Suprapubic skin (tissue), 4 donors: Measurements from ENCODE around the gene ARFGAP3. TPM values are rescaled to one million over a fixed set of nuclear protein-coding genes. Genes with fewer than 3 reads are reported as not detected.
A peak's percentile ranks its signal among the peaks of the same experiment; 100 is the strongest.

Experiments
- DNase-seq, 2 donors: peaks; one replicate each; pipeline ENCODE4 v3.0.0-alpha.2; 2019; ENCODE audit warnings: low spot score in 2 of 2
- H3K27ac ChIP-seq: fragments of 200-600 bp; sonication (generic); one replicate; pipeline ENCODE4 v1.5.1; 2019
- H3K27me3 ChIP-seq: fragments of 200-600 bp; sonication (generic); one replicate; pipeline ENCODE4 v1.5.1; 2019
- H3K36me3 ChIP-seq: fragments of 200-600 bp; sonication (generic); one replicate; pipeline ENCODE4 v1.5.1; 2019
- H3K4me1 ChIP-seq: fragments of 200-600 bp; sonication (generic); one replicate; pipeline ENCODE4 v1.5.1; 2019
- H3K4me3 ChIP-seq: fragments of 200-600 bp; sonication (generic); one replicate; pipeline ENCODE4 v1.5.1; 2019; ENCODE audit warnings: mild to moderate bottlenecking
- H3K9me3 ChIP-seq: fragments of 200-600 bp; sonication (generic); one replicate; pipeline ENCODE4 v1.5.1; 2019
- CTCF ChIP-seq, 2 donors: fragments of 200-600 bp in 1 of 2; fragments of 450-650 bp in 1 of 2; sonication (generic) in 1 of 2; IDR thresholded peaks; one replicate each; pipeline ENCODE4 v1.5.1; 2016 to 2019; ENCODE audit warnings: antibody characterized with exemption in 2 of 2, mild to moderate bottlenecking in 1 of 2, moderate library complexity in 1 of 2
- EP300 ChIP-seq: sonication (generic); formaldehyde crosslinking; IDR thresholded peaks from one replicate; pipeline ENCODE4 v1.6.1; 2017; ENCODE audit warnings: antibody characterized with exemption
- POLR2A ChIP-seq, 2 donors: fragments of 450-650 bp; IDR thresholded peaks; one replicate each; pipeline ENCODE4 v1.6.1; 2017; ENCODE audit warnings: antibody characterized with exemption in 2 of 2, mild to moderate bottlenecking in 2 of 2, moderate library complexity in 2 of 2
- POLR2AphosphoS5 ChIP-seq, 3 donors: sonication (generic); formaldehyde crosslinking; IDR thresholded peaks; one replicate each; pipeline ENCODE4 v1.6.1; 2017; ENCODE audit warnings: antibody characterized with exemption in 3 of 3
- WGBS: methylation state at CpG from one replicate; pipeline ENCODE4 v1.1.5; 2018; 5-methylcytosine and 5-hydroxymethylcytosine counted together
- total RNA-seq, 4 donors: library from RNA; depleted of rRNA; stranded (reverse); fragments of >200 nt; gene quantifications; one replicate each; pipeline ENCODE4 v1.1.0, GENCODE V29; 2016

Gene ARFGAP3
- total RNA-seq, 4 donors from 2014 or later: 26.7 to 33.3 (median 31.8) TPM

GRCh38 chr22:42847110-42847509 is 10.0 kb downstream of the ARFGAP3 start:
- Histone ChIP-seq H3K4me3 (no peak overlapping the region), H3K27me3 (no peaks in the 10 kb centered on the region), H3K36me3 (peaks cover 22% of the 10 kb centered on the region), H3K27ac (no peak overlapping the region), H3K9me3 (no peaks in the 10 kb centered on the region), H3K4me1 (peaks cover 4% of the 10 kb centered on the region)
- 97% methylated on average over 3 of the region's 3 CpGs for WGBS
- DNase-seq: peak in 1 of 2 donors; percentile 29
- TF ChIP-seq POLR2AphosphoS5 (IDR thresholded peaks at IDR 0.05) (no peak), POLR2A (IDR thresholded peaks at IDR 0.05) (no peak), CTCF (IDR thresholded peaks at IDR 0.05) (no peak), EP300 (no peak)

GRCh38 chr22:42844756-42845155 is 12.3 kb downstream of the ARFGAP3 start:
- TF ChIP-seq CTCF (IDR thresholded peaks at IDR 0.05) (no peak), POLR2A (IDR thresholded peaks at IDR 0.05) (no peak), POLR2AphosphoS5 (IDR thresholded peaks at IDR 0.05) (no peak), EP300 (no peak)
- WGBS: 72% methylated on average over 4 of the region's 4 CpGs
- H3K27ac ChIP-seq: no peak overlapping the region
- H3K27me3 ChIP-seq: no peaks in the 10 kb centered on the region
- DNase-seq: no peak
- H3K36me3 ChIP-seq: peaks cover 39% of the 10 kb centered on the region
- H3K4me3 ChIP-seq: no peak overlapping the region
- H3K4me1 ChIP-seq: peaks cover 2% of the 10 kb centered on the region
- no peaks in the 10 kb centered on the region for H3K9me3 ChIP-seq

- WGBS: 95% methylated on average over 14 of the region's 14 CpGs
- Histone ChIP-seq H3K4me1 (no peaks in the 10 kb centered on the region), H3K36me3 (peaks cover 45% of the 10 kb centered on the region), H3K9me3 (no peaks in the 10 kb centered on the region), H3K27ac (no peak overlapping the region), H3K4me3 (no peak overlapping the region), H3K27me3 (no peaks in the 10 kb centered on the region)
- TF ChIP-seq POLR2AphosphoS5 (IDR thresholded peaks at IDR 0.05) (no peak), CTCF (IDR thresholded peaks at IDR 0.05) (no peak), POLR2A (IDR thresholded peaks at IDR 0.05) (no peak), EP300 (no peak)
- peak in 1 of 2 donors; percentile 41 for DNase-seq
These were observed 14.3 kb downstream of the ARFGAP3 start for GRCh38 chr22:42842658-42843370.

GRCh38 chr22:42841444-42841843 is 15.6 kb downstream of the ARFGAP3 start:
- H3K27ac ChIP-seq: no peak overlapping the region
- H3K9me3 ChIP-seq: no peaks in the 10 kb centered on the region
- H3K36me3 ChIP-seq: peaks cover 44% of the 10 kb centered on the region
- no peak for TF ChIP-seq POLR2A (IDR thresholded peaks at IDR 0.05)
- TF ChIP-seq CTCF (IDR thresholded peaks at IDR 0.05): no peak
- no peak for TF ChIP-seq POLR2AphosphoS5 (IDR thresholded peaks at IDR 0.05)
- TF ChIP-seq EP300: no peak
- no peaks in the 10 kb centered on the region for H3K27me3 ChIP-seq
- H3K4me3 ChIP-seq: no peak overlapping the region
- no peaks in the 10 kb centered on the region for H3K4me1 ChIP-seq
- 75% methylated on average over 3 of the region's 3 CpGs for WGBS
- no peak for DNase-seq

GRCh38 chr22:42837556-42837955 is 19.5 kb downstream of the ARFGAP3 start:
- H3K4me3 ChIP-seq: no peak overlapping the region
- WGBS: 98% methylated on average over 4 of the region's 4 CpGs
- H3K36me3 ChIP-seq: peaks cover 65% of the 10 kb centered on the region
- no peaks in the 10 kb centered on the region for H3K9me3 ChIP-seq
- DNase-seq: peak in 1 of 2 donors; percentile 18
- no peak overlapping the region for H3K27ac ChIP-seq
- TF ChIP-seq CTCF (IDR thresholded peaks at IDR 0.05): no peak
- no peak for TF ChIP-seq EP300
- TF ChIP-seq POLR2A (IDR thresholded peaks at IDR 0.05): no peak
- no peak for TF ChIP-seq POLR2AphosphoS5 (IDR thresholded peaks at IDR 0.05)
- no peaks in the 10 kb centered on the region for H3K27me3 ChIP-seq
- H3K4me1 ChIP-seq: no peaks in the 10 kb centered on the region
